K562 (cell line): ENCODE data around the gene LGALS3BP. TPM values are rescaled to one million over a fixed set of nuclear protein-coding genes. Genes with fewer than 3 reads are reported as not detected.
A peak's percentile ranks its signal among the peaks of the same experiment; 100 is the strongest.

Experiments used
- ATAC-seq: fragments of 200-7000 bp; cut with Tn5 transposase; 3 replicates; pipeline ENCODE4 v1.9.1; 2020; ENCODE audit warnings: moderate library complexity
- BruUV-seq: library from RNA; stranded (reverse); fragments of 400-500 nt; replicated peaks from 2 replicates; lab custom pipeline; 2021; lab: Mats Ljungman, UMichigan
- CTCF ChIA-PET: fragments of 300-600 bp; formaldehyde crosslinking; extraction: SDS; loops from one replicate; lab custom pipeline; 2021; ENCODE audit warnings: low intra/inter-chr PET ratio; lab: Yijun Ruan, JAX
- POLR2A ChIA-PET: fragments of 300-600, 350-650 bp; sonication (Branson Sonifier 250); formaldehyde crosslinking; extraction: SDS; loops from one replicate; lab custom pipeline; 2021; ENCODE audit warnings: antibody characterized with exemption, inconsistent platforms; lab: Yijun Ruan, JAX
- DNase-seq, 4 experiments: peaks; one replicate each; pipeline versions ENCODE4 v3.0.0 to v3.0.0-alpha.2; 2011 to 2018; ENCODE audit warnings: low spot score in 3 of 4, mixed read lengths in 3 of 4; ENCODE audit errors: extremely low read depth in 1 of 4
- FAIRE-seq: peaks from 2 replicates; lab custom pipeline; 2011; peaks lifted over from hg19 to GRCh38; lab: Jason Lieb, UNC
- H2AFZ ChIP-seq: 2 replicates; pipeline ENCODE4 v1.6.0; 2011; ENCODE audit warnings: low read depth, low read length, control low read depth, inconsistent platforms
- H3K27ac ChIP-seq: fragments of 200-600 bp; 3 replicates; pipeline ENCODE4 v1.8.0; 2011; ENCODE audit warnings: low read depth, mild to moderate bottlenecking, control low read depth, inconsistent platforms, low read length, moderate library complexity, mixed read lengths; ENCODE audit errors: extremely low read depth
- H3K27me3 ChIP-seq, 2 experiments: fragments of 300-600 bp in 1 of 2; 2 replicates in 1 of 2; 3 replicates in 1 of 2; pipeline versions ENCODE4 v1.6.0 to v1.8.0; 2011; ENCODE audit warnings: inconsistent platforms in 2 of 2, low read length in 2 of 2, mild to moderate bottlenecking in 1 of 2, mixed read lengths in 1 of 2, moderate library complexity in 1 of 2; ENCODE audit not compliant: control insufficient read depth in 2 of 2, insufficient read depth in 2 of 2
- H3K36me3 ChIP-seq: fragments of 300-600 bp; 3 replicates; pipeline ENCODE4 v1.8.0; 2011; ENCODE audit warnings: mild to moderate bottlenecking, low read length, inconsistent platforms; ENCODE audit not compliant: control insufficient read depth, insufficient read depth
- H3K4me1 ChIP-seq, 2 experiments: fragments of 200-600 bp in 1 of 2; replicated peaks in 1 of 2; 2 replicates in 1 of 2; 3 replicates in 1 of 2; pipeline versions ENCODE4 v1.5.1 to v1.8.0; 2011; ENCODE audit warnings: inconsistent platforms in 2 of 2, low read length in 2 of 2, mild to moderate bottlenecking in 1 of 2, mixed read lengths in 1 of 2, moderate library complexity in 1 of 2; ENCODE audit not compliant: control insufficient read depth in 2 of 2, insufficient read depth in 2 of 2
- H3K4me2 ChIP-seq: 2 replicates; pipeline ENCODE4 v1.6.1; 2011; ENCODE audit warnings: low read length, control low read depth, inconsistent platforms, mixed read lengths; ENCODE audit not compliant: insufficient read depth
- H3K4me3 ChIP-seq: fragments of 200-600 bp; sonication (generic), shearing (Covaris generic); 2 replicates; pipeline ENCODE4 v1.5.1; 2016; ENCODE audit warnings: control low read depth, inconsistent platforms
- H3K79me2 ChIP-seq: fragments of 200-600 bp; 3 replicates; pipeline ENCODE4 v1.8.0; 2011; ENCODE audit warnings: low read length, inconsistent platforms; ENCODE audit not compliant: control insufficient read depth, insufficient read depth
- H3K9ac ChIP-seq, 2 experiments: 2 replicates each; pipeline versions ENCODE4 v1.6.0 to v1.6.1; 2011; ENCODE audit warnings: low read depth in 2 of 2, low read length in 2 of 2, control low read depth in 1 of 2, inconsistent platforms in 1 of 2, mild to moderate bottlenecking in 1 of 2, mixed read lengths in 1 of 2; ENCODE audit not compliant: insufficient read depth in 1 of 2
- H3K9me1 ChIP-seq: one replicate; pipeline ENCODE4 v1.6.0; 2011; ENCODE audit warnings: inconsistent platforms, mild to moderate bottlenecking, low read length, moderate library complexity; ENCODE audit not compliant: control insufficient read depth, insufficient read depth
- H3K9me3 ChIP-seq: replicated peaks from 2 replicates; pipeline ENCODE4 v1.5.1; 2011; ENCODE audit warnings: low read depth, low read length, inconsistent platforms; ENCODE audit not compliant: control insufficient read depth, insufficient read depth
- H4K20me1 ChIP-seq: replicated peaks from 2 replicates; pipeline ENCODE4 v1.6.1; 2011; ENCODE audit warnings: low read length, inconsistent platforms, mixed read lengths; ENCODE audit not compliant: control insufficient read depth, insufficient read depth
- ATF6 ChIP-seq: sonication (generic); formaldehyde crosslinking; IDR thresholded peaks from 2 replicates; pipeline ENCODE4 v1.4.0; 2020; ENCODE audit warnings: mild to moderate bottlenecking, missing genetic modification reagents
- L3MBTL2 ChIP-seq: fragments of 450-650 bp; IDR thresholded peaks from 2 replicates; pipeline ENCODE4 v1.6.1; 2016; ENCODE audit warnings: mild to moderate bottlenecking, moderate library complexity
- MED1 ChIP-seq: sonication (generic); formaldehyde crosslinking; IDR thresholded peaks from 2 replicates; pipeline ENCODE4 v1.8.1; 2023; ENCODE audit warnings: missing genetic modification reagents, borderline replicate concordance
- SMARCA5 ChIP-seq: fragments of 450-650 bp; IDR thresholded peaks from 2 replicates; pipeline ENCODE4 v1.6.1; 2016
- WGBS: fragments of 100-300 bp; shearing (Covaris generic); methylation state at CpG from one replicate; pipeline ENCODE4 v1.1.6; 2016; ENCODE audit warnings: low coverage, mixed read lengths; ENCODE audit not compliant: insufficient coverage; ENCODE audit errors: missing lambda C conversion rate; 5-methylcytosine and 5-hydroxymethylcytosine counted together
- in situ Hi-C: fragments of 300-500 bp; cut with MboI; formaldehyde crosslinking; loops from 4 replicates; pipeline ENCODE4 v1.15.0; 2018; ENCODE audit warnings: inconsistent platforms, mixed read lengths
- intact Hi-C: fragments of 100-400 bp; cut with micrococcal nuclease; formaldehyde crosslinking; loops from 2 replicates; pipeline ENCODE4 v1.14.2; 2022
- polyA plus RNA-seq, 8 experiments: library from polyadenylated mRNA; depleted of rRNA in 4 of 8; stranded (reverse) in 5 of 8; unstranded in 3 of 8; fragments of >200 nt; fragmentation: Nextera tagmentation in 2 of 8; fragmentation: Illumina TruSeq in 1 of 8; extraction: Ambion mirVana in 2 of 8; extraction: Trizol in 1 of 8; gene quantifications; 2 replicates each; pipeline versions ENCODE4 v1.2.1 to v1.2.3, GENCODE V29; 2011 to 2014; ENCODE audit warnings: inconsistent platforms in 1 of 8, missing spikeins in 1 of 8
- total RNA-seq, 7 experiments: library from RNA; depleted of rRNA in 6 of 7; stranded (reverse); fragments of >200 nt in 6 of 7; fragmentation: Illumina TruSeq in 2 of 7; extraction: Trizol in 2 of 7; gene quantifications; 2 replicates each; pipeline versions ENCODE4 v1.2.1 to v1.2.3, GENCODE V29; 2011 to 2021; ENCODE audit warnings: low replicate concordance in 1 of 7

The LGALS3BP gene
- total and polyA plus RNA-seq, 9 of the 15 experiments (the other 6 are each of a cell fraction or from before 2014, with no cell fraction given), result 0.39 to 5.3 (median 3.2) TPM

GRCh38 chr17:79008666-79009387 is 29.1 kb upstream of the LGALS3BP start:
- ATAC-seq, result no peak
- peaks cover 25 to 30% of the 10 kb centered on the region in 2 experiments for H3K4me1 ChIP-seq
- FAIRE-seq, result no peak
- H3K27me3 ChIP-seq, result no peaks in the 10 kb centered on the region
- intact Hi-C loops (no loop called here), in situ Hi-C loops (no loop called here)
- 31% methylated on average over 6 of the region's 7 CpGs for WGBS
- TF ChIP-seq L3MBTL2 (no peak), SMARCA5 (no peak), ATF6 (CRISPR knock-in tag) (no peak), MED1 (CRISPR knock-in tag) (0 out of 2 replicates have a peak, but pooled peaks have one; percentile 35)
- CTCF ChIA-PET, result interaction anchor here (0.6 kb wide), 1 partner anchor 768 kb away, joined by 3 read pairs; no protein-coding TSS in a partner anchor
- DNase-seq, result peak in 2 of 4 experiments; percentile 39 to 46
- peaks cover 11% of the 10 kb centered on the region; the same call in 2 of the 3 replicates for H3K36me3 ChIP-seq
- BruUV-seq, result no TSS peak
- H3K79me2 ChIP-seq, result peaks cover 45% of the 10 kb centered on the region
- H3K9ac ChIP-seq, result peak overlapping the region; percentile 95 to 98
- H3K27ac ChIP-seq, result peak overlapping the region; percentile 93
- peaks cover 13% of the 10 kb centered on the region for H4K20me1 ChIP-seq
- peak overlapping the region; percentile 98 for H3K4me3 ChIP-seq
- no peaks in the 10 kb centered on the region for H3K9me3 ChIP-seq
- POLR2A ChIA-PET, result interaction anchor here (1.4 kb wide), 1 partner anchor 22 kb away, joined by 4 read pairs; no protein-coding TSS in a partner anchor
- peak overlapping the region; percentile 98 for H3K4me2 ChIP-seq
- H3K9me1 ChIP-seq, result peaks cover 8% of the 10 kb centered on the region
- peak overlapping the region; percentile 92; the same call in 1 of the 2 replicates for H2AFZ ChIP-seq
